ENCODE results near the gene AKT1.

AKT1 gene

GRCh38 chr14:104805326-104805678 is 9.8 kb upstream of the AKT1 start:
- no peaks in the 10 kb centered on the region for H3K9me2 ChIP-seq (replicated peaks; ENCODE audit: control insufficient read depth, low read length)
- no peaks in the 10 kb centered on the region for H3K9me3 ChIP-seq (ENCODE audit: control insufficient read depth, insufficient read depth, low read length)
- no peak for TF ChIP-seq EZH2phosphoT487 (IDR thresholded peaks at IDR 0.05; ENCODE audit: borderline replicate concordance, low read length)
- TF ChIP-seq CTCF (IDR thresholded peaks at IDR 0.05; ENCODE audit: low read depth, low read length, poor library complexity, severe bottlenecking) = no peak
- H4K20me1 ChIP-seq (ENCODE audit: control insufficient read depth, insufficient read depth, low read depth, low read length) = no peaks in the 10 kb centered on the region
- no peaks in the 10 kb centered on the region for H3K79me2 ChIP-seq (ENCODE audit: control insufficient read depth, low read length)
- no peak overlapping the region for H3K4me3 ChIP-seq (ENCODE audit: low read length)
- H3F3A ChIP-seq (ENCODE audit: control insufficient read depth, insufficient read depth) = no peaks in the 10 kb centered on the region
- H3K4me1 ChIP-seq (ENCODE audit: control insufficient read depth, low read length) = peaks cover 24% of the 10 kb centered on the region
- peaks cover 18% of the 10 kb centered on the region for H3K27me3 ChIP-seq (ENCODE audit: control insufficient read depth, low read length)
- H3K27ac ChIP-seq (ENCODE audit: low read depth, low read length) = no peak overlapping the region
- H3K36me3 ChIP-seq (ENCODE audit: control insufficient read depth, low read length) = no peaks in the 10 kb centered on the region
- H3K4me2 ChIP-seq (ENCODE audit: low read length) = no peak overlapping the region

GRCh38 chr14:104804481-104805325 is 9.2 kb upstream of the AKT1 start:
- Histone ChIP-seq H3F3A (ENCODE audit: control insufficient read depth, insufficient read depth) (peaks cover 4% of the 10 kb centered on the region; the same call in 1 of the 2 replicates), H3K9me2 (replicated peaks; ENCODE audit: control insufficient read depth, low read length) (no peaks in the 10 kb centered on the region), H4K20me1 (ENCODE audit: control insufficient read depth, insufficient read depth, low read depth, low read length) (no peaks in the 10 kb centered on the region), H3K9me3 (ENCODE audit: control insufficient read depth, insufficient read depth, low read length) (no peaks in the 10 kb centered on the region), H3K4me1 (ENCODE audit: control insufficient read depth, low read length) (peaks cover 28% of the 10 kb centered on the region), H3K4me3 (ENCODE audit: low read length) (no peak overlapping the region), H3K4me2 (ENCODE audit: low read length) (peak overlapping the region; percentile 14; the same call in 1 of the 2 replicates), H3K79me2 (ENCODE audit: control insufficient read depth, low read length) (no peaks in the 10 kb centered on the region), H3K36me3 (ENCODE audit: control insufficient read depth, low read length) (no peaks in the 10 kb centered on the region), H3K27me3 (ENCODE audit: control insufficient read depth, low read length) (peaks cover 24% of the 10 kb centered on the region), H3K27ac (ENCODE audit: low read depth, low read length) (no peak overlapping the region)
- TF ChIP-seq CTCF (IDR thresholded peaks at IDR 0.05; ENCODE audit: low read depth, low read length, poor library complexity, severe bottlenecking) (no peak), EZH2phosphoT487 (IDR thresholded peaks at IDR 0.05; ENCODE audit: borderline replicate concordance, low read length) (no peak)

GRCh38 chr14:104803912-104804410 is 8.4 kb upstream of the AKT1 start:
- Histone ChIP-seq H3K9me3 (ENCODE audit: control insufficient read depth, insufficient read depth, low read length) (no peaks in the 10 kb centered on the region), H3K27ac (ENCODE audit: low read depth, low read length) (no peak overlapping the region), H3F3A (ENCODE audit: control insufficient read depth, insufficient read depth) (peaks cover 10% of the 10 kb centered on the region), H3K4me2 (ENCODE audit: low read length) (peak overlapping the region; percentile 14; the same call in 1 of the 2 replicates), H4K20me1 (ENCODE audit: control insufficient read depth, insufficient read depth, low read depth, low read length) (no peaks in the 10 kb centered on the region), H3K27me3 (ENCODE audit: control insufficient read depth, low read length) (peaks cover 31% of the 10 kb centered on the region), H3K36me3 (ENCODE audit: control insufficient read depth, low read length) (no peaks in the 10 kb centered on the region), H3K4me1 (ENCODE audit: control insufficient read depth, low read length) (peaks cover 28% of the 10 kb centered on the region), H3K9me2 (replicated peaks; ENCODE audit: control insufficient read depth, low read length) (no peaks in the 10 kb centered on the region), H3K79me2 (ENCODE audit: control insufficient read depth, low read length) (no peaks in the 10 kb centered on the region), H3K4me3 (ENCODE audit: low read length) (no peak overlapping the region)
- TF ChIP-seq CTCF (IDR thresholded peaks at IDR 0.05; ENCODE audit: low read depth, low read length, poor library complexity, severe bottlenecking) = no peak
- no peak for TF ChIP-seq EZH2phosphoT487 (IDR thresholded peaks at IDR 0.05; ENCODE audit: borderline replicate concordance, low read length)

Data from DOHH2 (cell line).